Uterus (tissue), 2 donors: Measurements from ENCODE around the gene IPO13.

Source experiments
- POLR2A ChIP-seq, 2 donors: fragments of 450-650 bp; IDR thresholded peaks; one replicate each; pipeline ENCODE4 v1.6.1; 2016; ENCODE audit warnings: antibody characterized with exemption in 2 of 2, mild to moderate bottlenecking in 1 of 2, moderate library complexity in 1 of 2
- TF ChIP-seq, protein P1 (sequence below), 4 experiments: fragments of 200-600 bp in 2 of 4; fragments of 450-650 bp in 2 of 4; sonication (generic) in 2 of 4; IDR thresholded peaks; one replicate each; pipeline ENCODE4 v1.5.1; 2016 to 2019; ENCODE audit warnings: antibody characterized with exemption in 4 of 4, mild to moderate bottlenecking in 2 of 4, moderate library complexity in 1 of 4

GRCh38 chr1:43977376-43978263 lies 30.9 kb downstream of the IPO13 start:
- no peak for TF ChIP-seq POLR2A (IDR thresholded peaks at IDR 0.05)
- TF ChIP-seq, protein P1, sequence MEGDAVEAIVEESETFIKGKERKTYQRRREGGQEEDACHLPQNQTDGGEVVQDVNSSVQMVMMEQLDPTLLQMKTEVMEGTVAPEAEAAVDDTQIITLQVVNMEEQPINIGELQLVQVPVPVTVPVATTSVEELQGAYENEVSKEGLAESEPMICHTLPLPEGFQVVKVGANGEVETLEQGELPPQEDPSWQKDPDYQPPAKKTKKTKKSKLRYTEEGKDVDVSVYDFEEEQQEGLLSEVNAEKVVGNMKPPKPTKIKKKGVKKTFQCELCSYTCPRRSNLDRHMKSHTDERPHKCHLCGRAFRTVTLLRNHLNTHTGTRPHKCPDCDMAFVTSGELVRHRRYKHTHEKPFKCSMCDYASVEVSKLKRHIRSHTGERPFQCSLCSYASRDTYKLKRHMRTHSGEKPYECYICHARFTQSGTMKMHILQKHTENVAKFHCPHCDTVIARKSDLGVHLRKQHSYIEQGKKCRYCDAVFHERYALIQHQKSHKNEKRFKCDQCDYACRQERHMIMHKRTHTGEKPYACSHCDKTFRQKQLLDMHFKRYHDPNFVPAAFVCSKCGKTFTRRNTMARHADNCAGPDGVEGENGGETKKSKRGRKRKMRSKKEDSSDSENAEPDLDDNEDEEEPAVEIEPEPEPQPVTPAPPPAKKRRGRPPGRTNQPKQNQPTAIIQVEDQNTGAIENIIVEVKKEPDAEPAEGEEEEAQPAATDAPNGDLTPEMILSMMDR (IDR thresholded peaks at IDR 0.05), result no peak
